ENCODE results near the gene PET117. TPM values are rescaled to one million over a fixed set of nuclear protein-coding genes. Genes with fewer than 3 reads are reported as not detected.
"Not testable (repeated sequence)": the region's sequence is repeated elsewhere in the genome, so short reads cannot be mapped to it uniquely, and the experiment has no call there.

Gene PET117
- total RNA-seq, 1 experiment from 2014 or later = 27.5 TPM

- Histone ChIP-seq H3K36me3 (ENCODE audit: low read depth) (no peaks in the 10 kb centered on the region), H4K20me1 (ENCODE audit: insufficient read depth) (no peaks in the 10 kb centered on the region), H3K27me3 (ENCODE audit: insufficient read depth, low read depth) (no peaks in the 10 kb centered on the region), H3K9me2 (ENCODE audit: insufficient read depth) (no peaks in the 10 kb centered on the region), H3K27ac (no peak overlapping the region), H3K9me3 (ENCODE audit: insufficient read depth, low read depth) (no peaks in the 10 kb centered on the region), H3F3A (ENCODE audit: insufficient read depth, low read depth) (no peaks in the 10 kb centered on the region), H3K4me2 (no peak overlapping the region), H2AFZ (no peak overlapping the region), H3K4me1 (replicated peaks; ENCODE audit: insufficient read depth) (no peaks in the 10 kb centered on the region), H3K79me2 (ENCODE audit: low read depth) (no peaks in the 10 kb centered on the region), H3K4me3 (no peak overlapping the region)
- no peak for DNase-seq
- POLR2A ChIA-PET (ENCODE audit: unreplicated experiment) = no interaction called here
- intact Hi-C loops (cut with micrococcal nuclease; ENCODE audit: unreplicated experiment) = no loop called here
- CTCF ChIA-PET = no interaction called here
- no peak for TF ChIP-seq EZH2 (IDR thresholded peaks at IDR 0.05; ENCODE audit: low read depth)
- TF ChIP-seq, protein P1, sequence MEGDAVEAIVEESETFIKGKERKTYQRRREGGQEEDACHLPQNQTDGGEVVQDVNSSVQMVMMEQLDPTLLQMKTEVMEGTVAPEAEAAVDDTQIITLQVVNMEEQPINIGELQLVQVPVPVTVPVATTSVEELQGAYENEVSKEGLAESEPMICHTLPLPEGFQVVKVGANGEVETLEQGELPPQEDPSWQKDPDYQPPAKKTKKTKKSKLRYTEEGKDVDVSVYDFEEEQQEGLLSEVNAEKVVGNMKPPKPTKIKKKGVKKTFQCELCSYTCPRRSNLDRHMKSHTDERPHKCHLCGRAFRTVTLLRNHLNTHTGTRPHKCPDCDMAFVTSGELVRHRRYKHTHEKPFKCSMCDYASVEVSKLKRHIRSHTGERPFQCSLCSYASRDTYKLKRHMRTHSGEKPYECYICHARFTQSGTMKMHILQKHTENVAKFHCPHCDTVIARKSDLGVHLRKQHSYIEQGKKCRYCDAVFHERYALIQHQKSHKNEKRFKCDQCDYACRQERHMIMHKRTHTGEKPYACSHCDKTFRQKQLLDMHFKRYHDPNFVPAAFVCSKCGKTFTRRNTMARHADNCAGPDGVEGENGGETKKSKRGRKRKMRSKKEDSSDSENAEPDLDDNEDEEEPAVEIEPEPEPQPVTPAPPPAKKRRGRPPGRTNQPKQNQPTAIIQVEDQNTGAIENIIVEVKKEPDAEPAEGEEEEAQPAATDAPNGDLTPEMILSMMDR (conservative IDR thresholded peaks at IDR 0.05) = no peak
- no TSS peak for BruUV-seq (replicated peaks)
These were observed 34.2 kb upstream of the PET117 start for GRCh38 chr20:18103497-18103896.

GRCh38 chr20:18108326-18108725, 29.3 kb upstream of the PET117 start:
- H3K27ac ChIP-seq = no peak overlapping the region
- no peaks in the 10 kb centered on the region for H3K36me3 ChIP-seq (ENCODE audit: low read depth)
- H4K20me1 ChIP-seq (ENCODE audit: insufficient read depth) = no peaks in the 10 kb centered on the region
- H3K4me1 ChIP-seq (replicated peaks; ENCODE audit: insufficient read depth) = no peaks in the 10 kb centered on the region
- no peak overlapping the region for H2AFZ ChIP-seq
- no peaks in the 10 kb centered on the region for H3K9me3 ChIP-seq (ENCODE audit: insufficient read depth, low read depth)
- H3K4me2 ChIP-seq = no peak overlapping the region
- H3K79me2 ChIP-seq (ENCODE audit: low read depth) = no peaks in the 10 kb centered on the region
- intact Hi-C loops (cut with micrococcal nuclease; ENCODE audit: unreplicated experiment) = no loop called here
- BruUV-seq (replicated peaks) = no TSS peak
- H3K9me2 ChIP-seq (ENCODE audit: insufficient read depth) = no peaks in the 10 kb centered on the region
- no peaks in the 10 kb centered on the region for H3F3A ChIP-seq (ENCODE audit: insufficient read depth, low read depth)
- TF ChIP-seq, protein P1 (conservative IDR thresholded peaks at IDR 0.05) = no peak
- no peak for TF ChIP-seq EZH2 (IDR thresholded peaks at IDR 0.05; ENCODE audit: low read depth)
- no peaks in the 10 kb centered on the region for H3K27me3 ChIP-seq (ENCODE audit: insufficient read depth, low read depth)
- POLR2A ChIA-PET (ENCODE audit: unreplicated experiment) = no interaction called here
- no peak overlapping the region for H3K4me3 ChIP-seq
- CTCF ChIA-PET = no interaction called here
- no peak for DNase-seq

- H3K36me3 ChIP-seq (ENCODE audit: low read depth); H3K79me2 ChIP-seq (ENCODE audit: low read depth); CTCF ChIA-PET; H2AFZ ChIP-seq; H3K27ac ChIP-seq; BruUV-seq (replicated peaks); DNase-seq; H3K9me2 ChIP-seq (ENCODE audit: insufficient read depth); H4K20me1 ChIP-seq (ENCODE audit: insufficient read depth); H3F3A ChIP-seq (ENCODE audit: insufficient read depth, low read depth); H3K4me2 ChIP-seq; H3K4me1 ChIP-seq (replicated peaks; ENCODE audit: insufficient read depth); H3K27me3 ChIP-seq (ENCODE audit: insufficient read depth, low read depth); intact Hi-C loops (cut with micrococcal nuclease; ENCODE audit: unreplicated experiment); POLR2A ChIA-PET (ENCODE audit: unreplicated experiment); H3K9me3 ChIP-seq (ENCODE audit: insufficient read depth, low read depth); H3K4me3 ChIP-seq: not testable (repeated sequence)
These were observed 9.1 kb upstream of the PET117 start for GRCh38 chr20:18128574-18128973.

- no peaks in the 10 kb centered on the region for H3K79me2 ChIP-seq (ENCODE audit: low read depth)
- H3F3A ChIP-seq (ENCODE audit: insufficient read depth, low read depth) = no peaks in the 10 kb centered on the region
- no peaks in the 10 kb centered on the region for H3K27me3 ChIP-seq (ENCODE audit: insufficient read depth, low read depth)
- H3K4me3 ChIP-seq = no peak overlapping the region
- intact Hi-C loops (cut with micrococcal nuclease; ENCODE audit: unreplicated experiment) = no loop called here
- no peaks in the 10 kb centered on the region for H3K9me2 ChIP-seq (ENCODE audit: insufficient read depth)
- no peaks in the 10 kb centered on the region for H3K36me3 ChIP-seq (ENCODE audit: low read depth)
- H3K27ac ChIP-seq = no peak overlapping the region
- H3K4me2 ChIP-seq = no peak overlapping the region
- BruUV-seq (replicated peaks) = no TSS peak
- ChIA-PET POLR2A (ENCODE audit: unreplicated experiment) (no interaction called here), CTCF (no interaction called here)
- H4K20me1 ChIP-seq (ENCODE audit: insufficient read depth) = no peaks in the 10 kb centered on the region
- H3K9me3 ChIP-seq (ENCODE audit: insufficient read depth, low read depth) = no peaks in the 10 kb centered on the region
- no peak for DNase-seq
- H3K4me1 ChIP-seq (replicated peaks; ENCODE audit: insufficient read depth) = 0 out of 2 replicates have a peak, but pooled peaks cover 4% of the 10 kb centered on the region
- no peak for TF ChIP-seq EZH2 (IDR thresholded peaks at IDR 0.05; ENCODE audit: low read depth)
- TF ChIP-seq, protein P1 (conservative IDR thresholded peaks at IDR 0.05) = no peak
- H2AFZ ChIP-seq = no peak overlapping the region
These were observed 5.0 kb upstream of the PET117 start for GRCh38 chr20:18132663-18133062.

Measured in PC-9 (cell line).